ENCODE measurements around the gene SFT2D3.

GRCh38 chr2:127695491-127696472, 5.5 kb upstream of the SFT2D3 start:
- TF ChIP-seq CTCF (IDR thresholded peaks at IDR 0.05) (peak; percentile 35 to 55 (median 45)), POLR2AphosphoS5 (IDR thresholded peaks at IDR 0.05) (no peak), POLR2A (IDR thresholded peaks at IDR 0.05) (no peak)

All from transverse colon (tissue), 4 donors.